Large intestine (tissue), 3 donors: Measurements from ENCODE around the gene NRN1L. TPM values are rescaled to one million over a fixed set of nuclear protein-coding genes. Genes with fewer than 3 reads are reported as not detected.

ENCODE experiments used
- DNase-seq, 2 donors: peaks; one replicate each; pipeline versions ENCODE4 v3.0.0 to v3.0.0-alpha.2; 2013
- H3K27ac ChIP-seq: one replicate; pipeline ENCODE4 v1.5.1; 2013; ENCODE audit warnings: low read length
- H3K27me3 ChIP-seq: 2 replicates; pipeline ENCODE4 v1.6.1; 2013; ENCODE audit warnings: low read length; ENCODE audit not compliant: control insufficient read depth, insufficient read depth
- H3K36me3 ChIP-seq: 2 replicates; pipeline ENCODE4 v1.6.1; 2013; ENCODE audit warnings: low read length; ENCODE audit not compliant: control insufficient read depth, insufficient read depth
- H3K4me1 ChIP-seq: one replicate; pipeline ENCODE4 v1.6.1; 2013; ENCODE audit warnings: low read length; ENCODE audit not compliant: control insufficient read depth, insufficient read depth
- H3K4me3 ChIP-seq: one replicate; pipeline ENCODE4 v1.5.1; 2013; ENCODE audit warnings: low read length
- H3K9me3 ChIP-seq: one replicate; pipeline ENCODE4 v1.6.1; 2013; ENCODE audit warnings: mild to moderate bottlenecking, low read depth, low read length, moderate library complexity; ENCODE audit not compliant: control insufficient read depth
- WGBS: methylation state at CpG from one replicate; pipeline ENCODE4 v1.1.5; 2013; ENCODE audit warnings: low lambda C conversion rate; ENCODE audit not compliant: insufficient coverage; 5-methylcytosine and 5-hydroxymethylcytosine counted together
- polyA plus RNA-seq: library from polyadenylated mRNA; unstranded; fragments of 120-200 nt; gene quantifications from one replicate; pipeline ENCODE4 v1.2.1, GENCODE V29; 2013

Gene NRN1L
- polyA plus RNA-seq, 1 donor = 1.6 TPM

GRCh38 chr16:67927131-67927941 lies 42.7 kb downstream of the NRN1L start:
- Histone ChIP-seq H3K4me1 (no peaks in the 10 kb centered on the region), H3K4me3 (no peak overlapping the region), H3K36me3 (peaks cover 65% of the 10 kb centered on the region), H3K9me3 (no peaks in the 10 kb centered on the region), H3K27me3 (no peaks in the 10 kb centered on the region), H3K27ac (no peak overlapping the region)
- DNase-seq = no peak
- WGBS = no CpG with 5 or more reads among the region's 22 CpGs

- Histone ChIP-seq H3K9me3 (no peaks in the 10 kb centered on the region), H3K36me3 (peaks cover 65% of the 10 kb centered on the region), H3K27me3 (no peaks in the 10 kb centered on the region), H3K4me3 (no peak overlapping the region), H3K27ac (no peak overlapping the region), H3K4me1 (no peaks in the 10 kb centered on the region)
- DNase-seq = no peak
- WGBS = no CpG with 5 or more reads among the region's 7 CpGs
Observed at GRCh38 chr16:67928147-67928546, 43.5 kb downstream of the NRN1L start.

GRCh38 chr16:67928561-67929364 lies 44.1 kb downstream of the NRN1L start:
- DNase-seq = peak; percentile 44 to 58
- Histone ChIP-seq H3K27ac (no peak overlapping the region), H3K4me3 (no peak overlapping the region), H3K27me3 (no peaks in the 10 kb centered on the region), H3K36me3 (peaks cover 62% of the 10 kb centered on the region), H3K9me3 (no peaks in the 10 kb centered on the region), H3K4me1 (no peaks in the 10 kb centered on the region)
- WGBS = no CpG with 5 or more reads among the region's 16 CpGs

DNA sequence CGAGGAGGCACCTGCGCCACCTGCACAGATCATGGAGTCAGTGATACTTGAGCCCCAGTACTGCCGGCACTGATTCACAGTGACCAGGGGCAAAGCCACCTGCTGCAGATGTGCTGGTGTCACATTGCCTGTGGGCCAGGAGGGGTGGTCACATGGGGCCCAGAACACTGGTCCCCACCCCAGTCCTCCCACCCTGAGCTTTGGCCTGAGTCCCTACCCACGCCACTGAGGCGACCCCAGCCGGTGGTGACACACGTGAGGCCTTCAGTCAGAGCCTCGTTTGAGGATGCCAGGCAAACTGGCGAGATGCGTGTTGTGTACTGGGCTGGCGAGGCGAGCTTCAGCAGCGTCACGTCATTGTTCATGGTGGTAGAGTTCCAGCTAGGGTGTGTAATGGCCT lies 45.5 kb downstream of the NRN1L start:
- peaks cover 71% of the 10 kb centered on the region for H3K36me3 ChIP-seq
- no peaks in the 10 kb centered on the region for H3K27me3 ChIP-seq
- no peak overlapping the region for H3K4me3 ChIP-seq
- no peak overlapping the region for H3K27ac ChIP-seq
- no CpG with 5 or more reads among the region's 14 CpGs for WGBS
- no peaks in the 10 kb centered on the region for H3K9me3 ChIP-seq
- DNase-seq = no peak
- peaks cover 5% of the 10 kb centered on the region for H3K4me1 ChIP-seq

DNA sequence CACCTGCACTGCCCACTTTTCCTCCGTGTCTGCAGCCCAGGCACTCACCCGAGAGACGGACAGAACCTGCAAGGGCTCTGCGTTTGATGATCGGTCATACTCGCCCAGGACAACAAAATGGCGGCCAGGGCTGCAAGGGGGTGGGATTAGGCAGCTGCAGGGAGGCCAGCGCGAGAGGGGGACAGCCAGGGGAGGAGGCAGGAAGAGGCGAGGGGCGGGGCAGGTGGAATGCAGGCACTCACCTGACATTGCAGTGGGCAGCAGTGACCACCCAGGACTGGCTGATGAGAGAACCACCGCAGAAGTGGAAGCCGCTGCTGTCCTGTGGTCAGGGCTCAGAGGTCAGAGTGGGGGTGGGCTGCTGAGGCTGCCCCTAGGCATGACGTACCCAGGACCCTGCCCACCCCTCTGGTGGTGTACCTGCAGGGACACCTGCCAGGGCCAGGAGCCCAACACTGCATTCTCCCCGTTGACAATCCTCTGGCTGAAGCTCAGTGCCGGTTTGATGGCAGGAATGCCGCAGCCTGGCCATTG lies 46.1 kb downstream of the NRN1L start:
- no peak for DNase-seq

DNA sequence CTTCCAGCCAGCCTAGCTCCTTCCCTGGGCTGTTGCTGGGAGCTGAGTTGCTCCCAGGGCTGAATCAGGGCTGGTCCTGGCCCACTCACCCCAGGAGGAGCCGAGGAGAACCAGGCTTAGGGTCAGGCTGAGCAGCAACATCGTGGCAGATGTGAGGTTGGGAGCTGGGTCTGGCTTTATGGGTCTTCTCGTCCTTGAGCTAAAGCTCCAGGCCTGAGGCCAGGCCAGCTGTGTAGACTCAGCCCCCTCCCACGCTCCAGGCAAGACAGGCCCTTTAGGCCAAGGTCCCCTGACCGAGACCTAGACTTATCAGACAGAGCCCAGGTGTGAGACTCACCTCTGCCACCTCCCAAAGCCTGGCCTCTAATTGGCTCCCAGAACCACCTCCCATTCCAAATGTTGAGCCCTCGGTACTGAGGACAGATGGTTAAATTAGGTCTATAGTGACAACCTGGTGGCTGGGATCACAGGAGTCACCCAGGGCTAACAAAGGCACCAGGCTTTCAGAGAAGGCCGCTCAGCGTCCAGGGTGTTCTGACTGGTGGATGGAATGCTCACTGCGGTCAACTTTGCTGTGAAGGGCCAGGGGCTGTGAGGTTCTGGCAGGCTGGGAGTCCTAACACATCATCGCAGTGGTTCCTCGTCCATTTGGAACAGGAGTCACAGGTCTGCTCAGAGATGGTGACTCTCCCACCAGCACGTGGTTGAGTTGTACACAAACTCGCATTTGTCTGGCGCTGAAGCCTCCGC lies 47.2 kb downstream of the NRN1L start, which contains the start of gene CTRL:
TSS of gene CTRL (minus strand) at position 151 of the 750 bp plus-strand sequence. CDS start at position 141, 10 bp downstream.
- H3K27ac ChIP-seq = no peak within 1 kb of the TSS
- H3K4me3 ChIP-seq = no peak within 1 kb of the TSS
- H3K36me3 ChIP-seq = peaks cover 64% of the 10 kb centered on the region
- no peaks in the 10 kb centered on the region for H3K27me3 ChIP-seq
- H3K4me1 ChIP-seq = peaks cover 9% of the 10 kb centered on the region
- no peaks in the 10 kb centered on the region for H3K9me3 ChIP-seq
- no CpG with 5 or more reads among the region's 15 CpGs for WGBS
- DNase-seq = no peak

More for the DNA sequence above, 46.1 kb downstream of the NRN1L start:
- no peak overlapping the region for H3K4me3 ChIP-seq
- H3K4me1 ChIP-seq = peaks cover 7% of the 10 kb centered on the region
- no peaks in the 10 kb centered on the region for H3K9me3 ChIP-seq
- H3K27me3 ChIP-seq = no peaks in the 10 kb centered on the region
- H3K27ac ChIP-seq = no peak overlapping the region
- WGBS = 100% methylated on average over 1 of the region's 17 CpGs
- H3K36me3 ChIP-seq = peaks cover 69% of the 10 kb centered on the region

- no peak for DNase-seq
- H3K27me3 ChIP-seq = no peaks in the 10 kb centered on the region
- no peak overlapping the region for H3K27ac ChIP-seq
- H3K9me3 ChIP-seq = no peaks in the 10 kb centered on the region
- H3K36me3 ChIP-seq = peaks cover 58% of the 10 kb centered on the region
- H3K4me1 ChIP-seq = peaks cover 14% of the 10 kb centered on the region
- no peak overlapping the region for H3K4me3 ChIP-seq
- WGBS = 100% methylated on average over 1 of the region's 4 CpGs
Observed at GRCh38 chr16:67932462-67932840, 47.8 kb downstream of the NRN1L start.

DNA sequence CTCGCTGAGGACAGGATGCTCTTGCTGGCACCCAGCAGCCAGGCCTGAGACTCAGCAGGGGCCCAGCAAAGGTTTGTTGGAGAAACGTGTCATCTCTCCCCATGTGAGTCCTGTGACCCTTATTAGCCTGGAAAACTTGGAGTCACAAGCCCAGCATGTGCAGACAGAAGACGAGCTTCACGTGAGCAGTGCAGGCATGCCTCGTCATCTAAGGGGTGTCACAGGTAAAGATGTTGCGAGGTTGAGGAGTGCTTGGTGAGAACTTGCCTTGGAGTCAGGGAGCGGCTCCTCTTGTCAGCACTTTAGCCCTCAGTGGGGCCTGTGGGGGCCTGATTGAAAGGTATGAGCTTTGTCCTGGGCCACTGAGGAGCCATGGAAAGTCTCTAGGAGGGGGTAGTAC lies 49.1 kb downstream of the NRN1L start:
- Histone ChIP-seq H3K27ac (no peak overlapping the region), H3K9me3 (no peaks in the 10 kb centered on the region), H3K4me3 (no peak overlapping the region), H3K27me3 (no peaks in the 10 kb centered on the region), H3K4me1 (peaks cover 15% of the 10 kb centered on the region), H3K36me3 (peaks cover 48% of the 10 kb centered on the region)
- no CpG with 5 or more reads among the region's 7 CpGs for WGBS
- no peak for DNase-seq

GRCh38 chr16:67934306-67935100 lies 49.8 kb downstream of the NRN1L start:
- H3K9me3 ChIP-seq = no peaks in the 10 kb centered on the region
- no peak overlapping the region for H3K27ac ChIP-seq
- no peak for DNase-seq
- H3K4me3 ChIP-seq = peak overlapping the region; percentile 87
- peaks cover 41% of the 10 kb centered on the region for H3K36me3 ChIP-seq
- WGBS = no CpG with 5 or more reads among the region's 13 CpGs
- H3K27me3 ChIP-seq = no peaks in the 10 kb centered on the region
- H3K4me1 ChIP-seq = peaks cover 15% of the 10 kb centered on the region
